ENCODE results near the gene KIF6. TPM values are rescaled to one million over a fixed set of nuclear protein-coding genes. Genes with fewer than 3 reads are reported as not detected.

KIF6 gene
- polyA plus RNA-seq, 4 donors, result 0.72 to 5.5 (median 4.1) TPM

DNA sequence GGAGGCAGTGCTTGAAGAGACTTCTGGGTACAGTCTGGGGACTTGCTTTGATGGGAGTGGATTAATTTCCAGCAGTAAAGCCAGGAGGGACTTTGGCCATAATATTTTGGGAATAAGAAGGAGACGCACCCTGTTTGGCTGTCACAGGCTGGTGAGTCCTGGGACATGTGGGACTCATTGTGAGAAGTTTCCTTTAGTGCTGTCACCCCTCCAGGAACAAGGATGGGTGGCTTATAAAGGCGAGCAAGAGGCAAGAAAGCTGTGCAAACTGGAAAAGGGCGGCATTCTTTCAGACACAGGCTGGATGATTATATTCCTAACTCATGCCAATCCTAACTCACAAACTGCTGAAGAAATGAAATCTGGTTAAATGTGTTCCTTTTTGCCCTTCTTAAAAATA is 325.2 kb downstream of the KIF6 start:
- DNase-seq (ENCODE audit: low read depth in 4 of 4, low spot score in 3 of 4), result no peak

DNA sequence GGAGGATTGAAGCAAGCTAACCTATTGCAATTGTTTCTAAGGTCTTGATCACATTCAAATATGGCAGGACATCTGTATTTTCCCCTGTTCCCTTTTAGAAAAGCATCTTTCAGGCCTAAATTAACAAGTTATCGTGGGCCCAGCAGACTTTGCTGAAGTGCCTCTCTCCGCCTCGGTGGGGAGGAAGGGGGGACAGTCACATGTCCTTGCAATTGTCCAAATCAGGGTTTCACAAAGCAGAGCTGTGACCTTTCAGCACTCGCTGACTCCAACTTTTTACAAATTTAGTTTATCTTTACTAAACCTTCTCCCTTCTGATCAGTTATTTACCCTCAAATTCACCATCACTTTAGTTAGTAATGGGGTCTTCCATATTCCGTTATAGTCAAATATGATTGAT is 328.4 kb downstream of the KIF6 start:
- DNase-seq (ENCODE audit: low read depth in 4 of 4, low spot score in 3 of 4), result no peak

DNA sequence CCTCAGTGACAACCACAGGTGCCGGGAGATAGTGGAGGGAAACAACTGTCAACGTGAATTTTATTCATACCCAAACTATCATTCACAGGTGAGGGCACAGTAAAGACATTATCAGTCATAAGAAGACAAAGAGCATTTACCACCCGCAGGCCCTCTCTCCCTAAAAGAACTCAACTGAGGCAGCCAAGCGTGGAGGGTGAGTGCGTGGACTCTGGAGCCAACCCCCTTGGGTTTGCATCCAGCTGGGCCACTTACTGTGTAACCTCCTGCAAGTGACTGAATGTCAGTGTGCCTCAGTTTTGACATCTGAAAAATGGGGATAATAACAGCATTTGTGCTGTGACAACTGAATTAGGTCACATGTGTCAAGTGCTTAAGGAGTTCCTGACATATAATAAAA is 332.1 kb downstream of the KIF6 start:
- DNase-seq (ENCODE audit: low read depth in 4 of 4, low spot score in 3 of 4), result no peak

DNA sequence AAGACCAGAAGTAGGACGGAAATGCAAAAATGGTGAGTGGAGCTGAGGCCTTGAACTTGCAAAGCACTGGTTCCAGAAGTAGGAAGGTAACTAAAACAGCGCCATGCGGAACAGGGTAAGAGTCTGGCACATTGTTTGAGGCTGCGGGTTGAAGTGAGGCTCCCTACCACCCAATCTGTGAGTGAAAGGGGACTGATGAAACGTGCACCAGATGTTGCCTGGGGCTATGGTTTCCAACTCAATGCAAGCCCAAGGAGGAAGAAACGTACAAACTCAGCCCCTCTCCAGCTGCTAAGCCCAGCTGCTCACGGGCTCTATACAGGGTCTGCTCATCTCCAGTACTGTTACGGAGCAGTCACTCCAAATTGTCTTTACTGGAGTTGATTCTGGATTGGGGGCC is 334.0 kb downstream of the KIF6 start:
- DNase-seq (ENCODE audit: low read depth in 4 of 4, low spot score in 3 of 4), result no peak

DNA sequence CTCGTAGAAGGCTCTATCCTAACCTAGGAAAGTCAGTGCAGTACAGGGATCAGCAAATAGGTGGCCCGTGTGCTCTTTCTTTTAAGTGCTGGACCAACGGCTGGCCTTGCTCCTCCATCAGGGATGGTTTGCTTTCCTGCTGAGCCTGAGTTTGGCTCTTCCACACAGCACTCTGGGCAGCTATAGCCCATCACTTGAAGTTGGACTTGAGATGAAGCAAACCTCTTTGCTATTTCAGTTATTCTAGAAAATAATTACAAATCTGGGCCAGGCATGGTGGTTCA is 335.8 kb downstream of the KIF6 start:
- no peak for DNase-seq (ENCODE audit: low read depth in 4 of 4, low spot score in 3 of 4)

DNA sequence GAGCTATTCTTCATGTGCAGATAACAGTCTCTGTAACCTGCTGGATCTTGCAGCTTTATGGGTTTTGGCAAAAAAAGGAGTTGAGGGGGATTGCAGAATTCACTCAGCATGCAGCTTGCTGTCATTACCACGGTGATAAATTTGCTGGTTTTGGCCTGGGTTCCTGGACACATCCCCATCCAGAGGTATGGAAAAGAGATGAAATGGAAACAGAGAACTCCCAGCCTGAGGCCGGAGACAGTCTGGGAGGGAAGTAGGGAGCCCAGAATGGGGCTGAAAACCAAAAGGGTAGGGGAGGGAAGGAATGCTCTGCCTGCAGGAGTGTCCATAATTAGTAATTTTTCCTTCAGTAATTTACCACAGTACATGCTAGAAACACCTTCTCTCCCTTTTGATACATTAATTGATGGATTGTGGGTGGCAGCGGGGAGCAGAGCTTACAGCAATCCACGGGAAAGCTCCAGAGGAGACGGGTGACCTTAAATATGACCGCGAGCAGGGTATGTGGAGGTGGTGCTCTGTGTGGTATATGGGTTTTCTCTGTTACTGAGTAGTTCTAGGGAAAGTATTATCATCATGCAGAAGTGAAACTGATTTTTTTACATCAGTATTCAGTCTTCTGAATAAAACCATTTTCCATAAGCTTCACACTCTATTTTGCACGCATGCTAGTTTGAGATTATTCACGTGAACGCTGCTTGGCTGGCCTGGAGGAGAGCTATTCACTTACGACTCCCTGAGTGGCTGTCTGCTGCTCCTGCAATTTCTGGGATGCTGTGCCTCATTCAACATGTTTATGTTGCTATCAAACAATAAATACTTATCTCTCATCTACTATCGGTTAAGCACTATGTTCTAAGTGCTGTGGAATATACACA is 336.4 kb downstream of the KIF6 start:
- no peak for DNase-seq (ENCODE audit: low read depth in 4 of 4, low spot score in 3 of 4)

DNA sequence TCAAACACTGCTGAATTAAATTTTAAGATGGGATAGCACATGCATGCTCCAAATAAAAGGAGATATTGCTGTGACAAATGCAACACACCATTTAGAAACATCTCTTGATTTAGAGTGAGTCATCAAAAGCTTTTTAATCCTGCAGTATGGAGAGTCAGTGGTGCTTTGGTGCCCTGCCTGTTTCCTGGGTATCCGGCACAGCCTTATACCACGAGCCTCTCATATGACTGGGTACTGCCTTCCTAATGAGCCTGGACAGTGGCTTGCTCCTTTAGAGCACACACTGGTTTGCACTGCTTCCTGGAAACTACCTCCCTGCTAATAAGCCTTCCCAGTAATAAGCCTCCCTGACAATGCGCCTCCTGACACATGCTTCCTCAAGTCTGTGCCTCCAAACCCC is 337.4 kb downstream of the KIF6 start:
- no peak for DNase-seq (ENCODE audit: low read depth in 4 of 4, low spot score in 3 of 4)

DNA sequence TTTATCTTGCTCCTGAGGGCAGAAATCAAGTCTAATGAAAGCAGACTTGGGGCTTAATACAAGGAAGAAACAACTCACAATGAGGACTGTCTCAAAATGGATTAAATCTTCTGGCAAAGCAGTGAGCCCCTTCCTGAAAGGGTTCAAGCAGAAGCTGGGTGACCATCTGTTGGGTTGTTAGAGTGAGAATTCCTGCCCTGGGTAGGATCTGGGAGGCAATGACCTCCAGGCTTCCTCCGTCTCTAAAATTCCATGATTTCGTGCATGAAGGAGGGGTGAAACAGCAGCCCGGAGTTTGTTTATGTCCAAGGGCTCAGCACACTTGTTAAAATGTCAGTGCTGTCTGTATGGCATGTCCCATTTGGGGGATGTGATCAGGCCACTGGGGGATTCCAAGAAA is 338.7 kb downstream of the KIF6 start:
- DNase-seq (ENCODE audit: low read depth in 4 of 4, low spot score in 3 of 4), result no peak

DNA sequence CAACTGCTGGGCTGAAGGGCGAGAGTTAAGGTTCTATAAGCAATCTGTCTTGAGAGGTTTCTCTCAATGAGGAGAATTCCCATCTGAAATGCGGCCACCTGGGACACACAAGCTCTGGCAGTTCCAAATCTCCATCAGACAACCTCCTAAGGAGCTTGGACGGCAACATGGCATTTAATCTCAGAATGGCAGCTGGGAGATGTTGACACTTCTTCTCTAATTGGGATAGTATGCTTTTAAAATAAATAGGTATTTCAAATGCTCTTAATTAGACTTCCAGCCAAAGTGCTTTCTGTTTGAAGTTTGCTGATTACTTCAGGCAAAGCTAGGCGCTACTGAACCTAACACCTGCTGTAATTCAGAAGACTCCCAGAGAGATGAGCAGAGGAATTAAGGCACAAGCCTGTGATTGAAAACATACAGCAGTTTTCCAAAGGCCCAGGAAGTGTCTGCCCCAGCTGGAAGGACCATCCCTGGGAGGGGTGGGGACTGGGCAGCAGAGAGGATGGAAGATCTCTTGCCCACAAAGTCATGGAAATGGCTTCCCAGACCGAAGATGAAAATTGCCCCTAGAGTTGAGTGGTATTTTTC is 343.6 kb downstream of the KIF6 start:
- no peak for DNase-seq (ENCODE audit: low read depth in 4 of 4, low spot score in 3 of 4)

DNA sequence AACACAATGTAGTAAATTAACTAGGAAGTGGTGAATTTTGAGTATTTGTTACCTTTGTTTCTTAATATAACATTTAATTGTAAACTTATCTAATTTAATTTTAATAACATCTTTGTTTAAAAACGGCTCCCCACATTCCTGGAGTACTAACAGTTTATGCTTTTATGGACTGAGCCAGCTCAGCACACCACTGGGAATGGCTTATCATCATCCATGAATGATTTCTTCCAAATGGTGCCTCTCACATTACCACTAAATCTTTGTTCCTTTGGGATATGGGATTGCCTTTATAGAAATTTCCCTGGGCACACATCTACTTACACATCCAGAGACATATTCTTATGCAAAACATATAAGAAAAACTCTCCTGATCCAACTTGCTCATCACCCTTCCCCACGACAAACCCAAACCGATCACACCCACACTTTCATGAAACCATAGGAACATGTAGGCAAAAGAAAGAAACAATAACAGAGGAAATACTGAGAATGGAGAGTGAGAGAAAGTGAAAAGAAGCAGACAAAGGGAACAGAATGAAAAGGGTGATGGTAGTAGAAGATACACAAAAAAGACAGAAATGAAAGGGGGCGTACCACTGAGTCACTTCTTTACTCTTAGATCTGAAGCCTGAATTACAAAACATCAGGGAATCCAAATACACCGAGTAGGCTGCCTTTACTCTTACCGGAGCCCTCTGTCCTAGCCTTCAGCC is 344.2 kb downstream of the KIF6 start:
- DNase-seq (ENCODE audit: low read depth in 4 of 4, low spot score in 3 of 4), result no peak

DNA sequence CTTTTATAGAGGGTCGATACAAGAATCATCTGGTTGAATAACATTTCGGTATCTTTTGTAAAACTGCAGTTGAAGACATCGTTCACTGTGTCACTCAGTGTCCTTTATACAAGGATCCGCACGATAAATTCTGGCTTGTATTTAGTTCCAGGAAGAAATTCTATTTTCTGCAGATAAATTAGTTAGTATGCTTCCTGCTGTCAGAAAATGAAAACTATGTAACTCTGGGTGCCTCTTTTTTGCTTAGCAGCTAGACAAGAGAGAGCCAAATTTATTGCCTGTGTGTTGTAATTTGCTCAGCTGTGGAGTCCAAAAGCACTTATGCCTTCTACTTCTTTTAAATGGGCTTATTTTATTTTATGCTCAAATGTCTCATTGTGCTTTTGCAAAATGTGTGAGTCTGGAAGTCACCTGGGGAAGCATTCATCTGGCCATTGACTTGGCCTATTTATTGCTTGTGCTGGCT is 346.2 kb downstream of the KIF6 start:
- DNase-seq (ENCODE audit: low read depth in 4 of 4, low spot score in 3 of 4), result no peak

DNA sequence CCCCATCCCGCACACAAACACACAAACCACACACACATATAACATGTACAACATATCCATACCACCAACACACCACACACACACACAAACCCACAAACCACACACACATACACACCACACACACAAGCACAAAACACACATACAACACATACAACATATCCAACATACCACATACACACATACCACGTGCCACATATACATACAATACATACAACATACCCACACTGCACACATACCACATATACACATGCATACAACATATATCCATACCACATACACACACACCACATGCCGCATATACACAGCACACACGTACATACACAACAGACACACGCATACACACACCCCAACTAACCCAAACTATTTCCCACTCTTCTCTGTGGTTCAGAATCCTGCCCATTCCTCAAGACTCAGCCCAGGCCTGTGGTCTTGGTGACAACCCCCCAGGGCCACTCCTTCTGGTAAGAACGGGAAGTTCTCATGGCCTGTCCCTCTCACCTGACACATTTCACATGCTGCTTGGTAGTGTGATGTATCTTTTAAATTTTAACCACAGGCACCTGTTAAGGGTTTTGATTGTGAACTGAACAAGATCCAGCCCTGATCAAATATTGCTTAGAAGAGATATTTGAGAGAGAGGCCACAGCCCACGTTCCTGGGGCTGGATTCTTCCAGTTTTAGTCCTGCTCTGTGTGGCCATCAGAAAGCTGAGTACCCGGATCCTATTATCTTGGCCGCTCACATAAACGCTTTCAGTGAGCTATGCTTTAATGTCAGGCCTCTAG is 346.8 kb downstream of the KIF6 start:
- no peak for DNase-seq (ENCODE audit: low read depth in 4 of 4, low spot score in 3 of 4)

DNA sequence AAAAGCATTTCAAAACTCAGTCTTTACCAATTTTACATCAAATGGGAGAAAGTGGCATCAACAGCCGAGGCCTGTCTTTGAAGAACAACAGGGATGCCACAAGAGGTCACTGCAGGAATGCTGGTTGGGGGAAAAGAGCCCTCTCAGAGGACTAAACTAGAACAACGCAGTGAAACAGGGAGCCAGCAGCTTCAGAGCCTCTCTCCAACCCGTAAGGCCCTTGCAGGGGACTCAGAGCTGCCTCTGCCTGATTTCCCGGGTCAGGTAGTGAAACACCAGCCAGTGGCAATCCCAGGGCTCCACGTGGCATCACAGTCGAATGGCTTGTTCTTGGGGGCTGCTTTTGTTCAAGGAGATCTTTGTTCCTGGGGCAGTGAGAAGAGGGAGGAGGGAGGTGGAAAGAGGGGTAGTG is 347.7 kb downstream of the KIF6 start:
- peak in 2 of 4 donors; percentile 56 to 70 for DNase-seq (ENCODE audit: low read depth in 4 of 4, low spot score in 3 of 4)

DNA sequence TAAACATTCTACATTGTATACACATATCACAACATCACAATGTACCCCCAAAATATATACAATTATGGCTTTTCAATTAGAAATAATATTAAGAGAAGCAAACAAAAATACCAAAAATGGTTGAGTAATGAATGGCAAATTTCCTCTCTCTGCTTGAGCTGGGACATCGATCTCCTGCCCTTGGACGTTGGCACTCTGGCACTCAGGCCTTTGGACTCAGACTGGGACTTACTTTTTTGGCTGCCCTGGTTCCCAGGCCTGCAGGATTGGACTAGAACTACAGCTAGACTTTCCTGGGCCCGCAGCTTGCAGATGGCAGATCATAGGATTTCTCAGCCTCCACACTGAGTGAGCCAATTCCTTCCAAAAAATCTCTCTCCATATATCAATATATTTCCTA is 349.8 kb downstream of the KIF6 start:
- no peak for DNase-seq (ENCODE audit: low read depth in 4 of 4, low spot score in 3 of 4)

DNA sequence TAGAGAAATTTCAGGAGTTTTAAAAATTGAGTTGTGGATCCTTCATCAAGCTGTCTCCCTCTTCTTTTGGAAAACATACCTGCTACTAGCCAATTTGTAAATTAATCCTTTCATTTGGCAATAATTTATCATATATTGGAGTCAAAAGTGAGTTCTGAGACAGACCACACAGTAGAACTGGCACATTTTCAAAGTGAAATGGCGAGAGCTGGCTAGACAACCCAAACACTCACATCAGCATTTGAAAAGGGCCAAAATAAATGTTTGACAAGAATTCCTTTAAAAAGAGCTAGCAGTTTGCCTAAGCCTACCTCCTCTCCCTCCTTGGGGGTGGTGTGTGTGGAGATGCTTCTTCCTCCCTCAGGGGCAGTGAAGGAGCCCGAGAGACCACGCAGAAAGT is 354.8 kb downstream of the KIF6 start:
- no peak for DNase-seq (ENCODE audit: low read depth in 4 of 4, low spot score in 3 of 4)

DNA sequence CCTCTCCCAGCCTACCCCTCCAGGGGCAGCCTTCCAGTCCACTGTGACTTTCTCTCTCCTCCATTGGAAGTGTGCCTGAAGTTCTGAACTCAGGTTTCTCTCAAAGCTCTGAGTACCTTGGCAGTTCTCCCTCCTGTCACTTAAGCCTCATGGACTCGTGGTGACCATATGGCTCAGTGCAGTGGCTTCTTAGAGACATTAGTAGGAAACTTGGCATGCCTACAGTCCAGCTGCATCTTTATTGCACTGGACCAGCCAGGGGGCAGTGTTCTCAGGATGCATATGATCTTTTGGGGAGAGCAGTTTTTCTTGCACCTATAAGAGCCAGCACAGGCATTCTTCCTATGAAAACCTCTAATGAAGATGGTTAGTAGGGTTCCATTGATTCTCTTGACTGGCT is 355.2 kb downstream of the KIF6 start:
- DNase-seq (ENCODE audit: low read depth in 4 of 4, low spot score in 3 of 4), result no peak

DNA sequence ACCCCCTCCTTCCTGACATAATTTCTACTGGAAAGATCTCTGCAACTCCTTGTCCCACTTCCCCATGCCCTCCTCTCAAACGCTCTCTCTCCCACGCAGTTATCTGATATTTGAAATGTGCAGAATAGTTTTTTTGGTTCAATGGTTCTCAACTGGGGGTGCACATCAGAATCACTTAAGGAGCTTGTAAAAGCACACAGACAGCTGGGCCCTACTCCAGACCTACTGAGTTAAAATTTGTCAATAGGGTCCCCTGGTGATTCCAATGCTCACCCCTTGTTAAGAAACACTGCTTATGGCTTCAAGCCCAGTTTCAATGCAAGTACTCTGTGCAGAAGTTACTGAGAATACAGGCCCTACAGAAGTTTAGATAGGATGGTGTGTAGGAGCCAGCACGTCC is 357.5 kb downstream of the KIF6 start:
- DNase-seq (ENCODE audit: low read depth in 4 of 4, low spot score in 3 of 4), result no peak

DNA sequence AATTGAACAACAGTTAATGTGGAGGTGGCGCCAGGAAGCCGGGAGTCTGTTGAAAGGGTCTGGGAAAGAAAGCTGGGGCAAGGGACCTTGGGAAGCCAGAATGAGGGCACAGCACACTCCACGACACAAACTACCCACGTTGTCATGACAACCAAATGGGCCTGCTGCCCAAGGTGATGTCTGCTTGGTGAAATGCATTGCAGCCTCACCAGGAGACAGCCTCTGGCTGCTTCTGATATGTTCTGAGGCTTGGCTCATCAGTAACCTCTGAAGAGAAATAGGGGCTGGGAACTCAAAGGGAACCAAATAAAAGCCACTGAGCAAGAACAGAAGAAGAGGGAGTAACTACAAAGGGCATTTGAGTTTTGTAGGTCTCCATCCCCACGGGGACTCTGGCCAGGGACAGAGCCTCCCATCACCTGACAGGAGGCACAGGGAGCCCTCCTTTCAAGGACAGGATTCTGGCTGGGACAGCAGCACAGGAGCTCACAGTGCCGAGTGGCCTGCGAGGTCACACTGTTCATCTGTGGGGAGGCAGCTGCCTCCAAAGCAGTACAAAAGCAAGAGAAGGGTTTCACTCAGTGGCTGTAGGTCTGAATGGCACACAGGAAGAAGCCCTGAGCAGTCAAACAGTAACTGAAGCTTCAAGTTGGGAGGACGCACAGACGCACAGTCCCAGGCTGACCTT is 358.1 kb downstream of the KIF6 start:
- no peak for DNase-seq (ENCODE audit: low read depth in 4 of 4, low spot score in 3 of 4)

DNA sequence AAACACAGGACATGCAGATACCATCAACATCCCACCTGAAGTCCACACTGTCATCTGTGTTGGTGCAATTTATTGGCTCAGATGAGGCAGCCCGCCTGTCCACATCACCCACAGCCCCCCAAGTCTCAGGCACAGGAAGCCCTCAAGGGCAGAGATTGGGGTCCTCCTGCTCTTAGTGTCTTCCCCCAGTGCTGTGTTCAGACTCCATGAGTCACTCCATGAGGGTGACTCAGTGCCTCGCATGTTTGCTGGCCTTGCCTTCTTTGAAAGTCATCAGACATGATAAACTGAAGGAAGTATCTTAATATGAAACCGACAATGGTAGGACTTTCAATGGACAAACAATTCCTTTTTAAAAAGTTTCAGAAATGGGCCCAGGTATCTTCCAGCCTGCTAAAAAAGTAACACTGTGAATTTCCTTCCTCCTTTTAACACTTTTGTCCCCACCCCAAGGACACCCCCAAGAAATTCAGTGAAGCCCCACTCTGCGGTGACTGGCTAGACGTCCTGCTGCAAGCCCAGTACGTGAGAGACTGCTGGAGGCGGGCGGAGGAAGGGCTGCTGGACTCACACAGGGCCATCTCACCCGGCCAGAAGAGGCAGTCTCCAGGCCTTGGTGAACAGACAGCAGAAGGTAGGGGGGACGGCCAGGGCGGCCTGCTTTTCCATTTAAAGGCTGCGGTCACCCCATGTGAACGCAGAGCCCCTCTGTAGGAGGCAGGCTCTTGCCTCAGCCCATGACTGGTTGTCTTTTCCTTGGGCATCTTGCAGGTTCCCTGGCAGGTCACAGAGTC is 359.7 kb downstream of the KIF6 start:
- DNase-seq (ENCODE audit: low read depth in 4 of 4, low spot score in 3 of 4), result no peak

DNA sequence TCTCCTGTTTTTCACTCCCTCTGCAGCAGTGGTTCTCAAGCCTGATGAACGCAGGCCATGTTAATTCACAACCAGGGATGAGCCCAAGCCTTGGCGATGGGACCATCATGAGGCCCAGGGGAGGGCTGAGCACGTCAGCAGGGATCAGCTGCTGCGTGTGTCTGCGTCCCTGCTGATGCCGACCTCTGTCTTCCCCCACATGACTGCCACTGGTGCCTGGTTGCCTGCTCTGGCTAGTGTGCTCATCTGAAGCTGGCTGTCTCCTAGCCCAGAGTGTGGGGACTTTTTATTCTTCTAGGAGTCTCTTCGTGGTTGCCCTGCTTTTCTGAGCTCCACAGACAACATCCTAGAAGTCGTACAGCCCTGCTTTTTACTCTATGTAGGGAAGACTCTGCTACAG is 361.9 kb downstream of the KIF6 start:
- DNase-seq (ENCODE audit: low read depth in 4 of 4, low spot score in 3 of 4), result no peak

Data from left renal pelvis (tissue), 4 donors.